GM10266 (cell line): ENCODE measurements around the gene HK2.

Experiments
- DNase-seq: peaks from one replicate; pipeline ENCODE4 v3.0.0; 2012; ENCODE audit errors: extremely low spot score
- CTCF ChIP-seq: IDR thresholded peaks from 2 replicates; pipeline ENCODE4 v1.5.1; 2012; ENCODE audit warnings: mild to moderate bottlenecking, low read depth; ENCODE audit not compliant: control insufficient read depth, insufficient read depth; ENCODE audit errors: missing control alignments

The HK2 gene

GRCh38 chr2:74841641-74842040 is 7.7 kb downstream of the HK2 start:
- no peak for TF ChIP-seq CTCF
- no peak for DNase-seq

DNA sequence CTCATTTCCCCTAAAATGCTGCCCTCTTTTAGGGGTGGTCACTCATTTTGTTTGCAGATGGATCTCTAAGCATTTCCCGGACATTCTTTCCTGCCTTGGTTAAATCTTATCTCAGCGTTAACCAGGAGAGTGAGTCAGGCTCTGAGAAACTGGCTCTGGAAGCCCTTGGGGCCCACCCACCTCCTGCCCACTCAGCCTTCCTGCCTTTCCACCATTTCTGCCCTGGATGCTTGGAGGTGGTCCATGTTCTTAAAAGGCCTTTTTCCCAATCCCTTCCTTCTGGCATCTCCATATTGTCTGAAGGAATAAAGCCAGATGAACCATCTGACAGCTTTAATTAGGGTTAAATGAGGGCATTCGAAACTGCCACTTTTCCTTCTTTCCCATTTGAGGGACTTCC is 9.5 kb downstream of the HK2 start:
- TF ChIP-seq CTCF: no peak
- DNase-seq: no peak

- DNase-seq: peak; percentile 40
- no peak for TF ChIP-seq CTCF
Measured at GRCh38 chr2:74843899-74844298, 10.0 kb downstream of the HK2 start.

DNA sequence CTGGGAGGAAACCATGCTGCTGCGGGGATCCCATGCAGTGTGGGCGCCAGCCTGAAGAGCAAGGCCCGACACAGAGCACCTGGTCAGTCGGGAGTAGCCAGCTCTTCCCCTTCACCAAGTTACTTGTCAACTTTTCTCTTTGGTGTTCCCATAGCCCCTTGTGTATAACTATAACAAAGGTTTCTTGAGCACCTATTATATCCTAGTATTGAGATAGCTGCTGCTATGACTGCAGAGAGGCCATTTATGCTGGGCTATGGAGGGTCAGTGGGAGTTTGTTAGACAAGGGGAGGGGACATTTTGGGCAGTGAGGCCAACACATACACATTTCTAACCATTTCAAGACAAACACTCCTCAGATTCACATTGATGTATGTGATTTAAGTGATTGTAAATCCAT is 10.8 kb downstream of the HK2 start:
- no peak for TF ChIP-seq CTCF
- no peak for DNase-seq

GRCh38 chr2:74845217-74845751 is 11.4 kb downstream of the HK2 start:
- DNase-seq: no peak
- no peak for TF ChIP-seq CTCF

DNA sequence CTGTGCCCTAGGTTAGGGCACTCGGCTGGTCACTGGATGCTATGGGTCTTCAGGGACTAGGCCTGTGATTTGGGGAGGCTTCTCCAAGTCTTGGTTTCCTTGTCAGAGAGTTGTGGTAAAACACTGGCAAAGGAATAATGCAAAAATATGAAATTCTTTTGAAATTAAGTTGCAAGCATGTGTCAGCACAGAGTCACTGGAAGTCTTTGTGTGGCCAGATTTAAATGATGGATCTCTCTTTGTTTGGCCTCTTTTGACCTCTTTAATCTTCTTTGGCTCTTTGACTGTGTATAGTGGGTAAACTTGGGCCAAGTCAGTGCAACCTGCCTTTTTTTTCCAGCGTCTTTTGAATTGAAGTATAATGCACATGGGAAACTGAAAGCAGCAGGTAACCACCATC is 12.1 kb downstream of the HK2 start:
- DNase-seq: no peak
- TF ChIP-seq CTCF: no peak

- no peak for TF ChIP-seq CTCF
- no peak for DNase-seq
Measured at GRCh38 chr2:74846481-74846880, 12.6 kb downstream of the HK2 start.
